ENCODE measurements around the gene GNAL. TPM values are rescaled to one million over a fixed set of nuclear protein-coding genes. Genes with fewer than 3 reads are reported as not detected.

The GNAL gene
- total and polyA plus RNA-seq, 4 donors = 0.15 to 0.92 (median 0.72) TPM

GRCh38 chr18:11909061-11909455 lies 220.0 kb downstream of the GNAL start:
- TF ChIP-seq, protein P1, sequence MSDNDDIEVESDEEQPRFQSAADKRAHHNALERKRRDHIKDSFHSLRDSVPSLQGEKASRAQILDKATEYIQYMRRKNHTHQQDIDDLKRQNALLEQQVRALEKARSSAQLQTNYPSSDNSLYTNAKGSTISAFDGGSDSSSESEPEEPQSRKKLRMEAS (IDR thresholded peaks at IDR 0.05) = no peak
- TF ChIP-seq FOXA1 (IDR thresholded peaks at IDR 0.05) (no peak), HNF4A (conservative IDR thresholded peaks at IDR 0.05) (no peak)
- TF ChIP-seq, protein P2, sequence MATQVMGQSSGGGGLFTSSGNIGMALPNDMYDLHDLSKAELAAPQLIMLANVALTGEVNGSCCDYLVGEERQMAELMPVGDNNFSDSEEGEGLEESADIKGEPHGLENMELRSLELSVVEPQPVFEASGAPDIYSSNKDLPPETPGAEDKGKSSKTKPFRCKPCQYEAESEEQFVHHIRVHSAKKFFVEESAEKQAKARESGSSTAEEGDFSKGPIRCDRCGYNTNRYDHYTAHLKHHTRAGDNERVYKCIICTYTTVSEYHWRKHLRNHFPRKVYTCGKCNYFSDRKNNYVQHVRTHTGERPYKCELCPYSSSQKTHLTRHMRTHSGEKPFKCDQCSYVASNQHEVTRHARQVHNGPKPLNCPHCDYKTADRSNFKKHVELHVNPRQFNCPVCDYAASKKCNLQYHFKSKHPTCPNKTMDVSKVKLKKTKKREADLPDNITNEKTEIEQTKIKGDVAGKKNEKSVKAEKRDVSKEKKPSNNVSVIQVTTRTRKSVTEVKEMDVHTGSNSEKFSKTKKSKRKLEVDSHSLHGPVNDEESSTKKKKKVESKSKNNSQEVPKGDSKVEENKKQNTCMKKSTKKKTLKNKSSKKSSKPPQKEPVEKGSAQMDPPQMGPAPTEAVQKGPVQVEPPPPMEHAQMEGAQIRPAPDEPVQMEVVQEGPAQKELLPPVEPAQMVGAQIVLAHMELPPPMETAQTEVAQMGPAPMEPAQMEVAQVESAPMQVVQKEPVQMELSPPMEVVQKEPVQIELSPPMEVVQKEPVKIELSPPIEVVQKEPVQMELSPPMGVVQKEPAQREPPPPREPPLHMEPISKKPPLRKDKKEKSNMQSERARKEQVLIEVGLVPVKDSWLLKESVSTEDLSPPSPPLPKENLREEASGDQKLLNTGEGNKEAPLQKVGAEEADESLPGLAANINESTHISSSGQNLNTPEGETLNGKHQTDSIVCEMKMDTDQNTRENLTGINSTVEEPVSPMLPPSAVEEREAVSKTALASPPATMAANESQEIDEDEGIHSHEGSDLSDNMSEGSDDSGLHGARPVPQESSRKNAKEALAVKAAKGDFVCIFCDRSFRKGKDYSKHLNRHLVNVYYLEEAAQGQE (IDR thresholded peaks at IDR 0.05) = no peak
- 12% methylated on average over 13 of the region's 13 CpGs for WGBS
- Histone ChIP-seq H3K27ac (ENCODE audit: low read depth in 1 of 2, low read length in 2 of 2) (peak overlapping the region; percentile 99 to 100), H3K9me3 (ENCODE audit: control insufficient read depth in 4 of 4, low read length in 3 of 4) (no peaks in the 10 kb centered on the region), H3K4me1 (ENCODE audit: control insufficient read depth in 4 of 4, insufficient read depth in 4 of 4, low read length in 3 of 4) (peaks cover 7 to 27% (median 18%) of the 10 kb centered on the region in 4 donors), H3K4me3 (ENCODE audit: low read depth in 1 of 3, low read length in 3 of 3) (peak overlapping the region; percentile 79 to 97 (median 80)), H3K9ac (ENCODE audit: low read depth in 1 of 2, low read length in 2 of 2) (peak overlapping the region; percentile 87 to 94), H3K36me3 (ENCODE audit: control insufficient read depth in 4 of 4, insufficient read depth in 3 of 4, low read depth in 1 of 4, low read length in 3 of 4) (peaks cover 0 to 2% (median under 1%) of the 10 kb centered on the region in 4 donors), H3K27me3 (ENCODE audit: control insufficient read depth in 4 of 4, insufficient read depth in 4 of 4, low read length in 3 of 4) (no peaks in the 10 kb centered on the region)
- no peak for DNase-seq (ENCODE audit: low spot score)

DNA sequence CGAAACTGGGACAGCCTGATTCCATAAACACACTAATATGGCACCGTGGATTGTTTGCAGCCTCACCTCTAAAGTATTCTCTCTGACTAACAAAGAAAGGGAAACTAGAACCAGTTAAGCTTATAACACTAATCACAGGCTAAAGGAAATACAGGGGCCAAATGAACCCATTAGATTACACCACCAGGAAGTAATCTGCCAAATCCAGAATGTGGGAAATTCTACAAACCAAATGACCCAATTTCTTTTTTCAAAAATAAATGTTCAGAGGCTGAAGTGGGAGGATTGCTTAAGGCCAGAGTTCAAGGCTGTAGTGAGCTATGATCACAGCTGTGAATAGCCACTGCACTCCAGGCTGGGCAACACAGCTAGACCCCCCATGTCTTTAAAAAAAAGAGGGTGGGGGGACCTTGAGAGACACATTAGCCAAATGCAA lies 220.5 kb downstream of the GNAL start:
- no peaks in the 10 kb centered on the region for H3K36me3 ChIP-seq (ENCODE audit: control insufficient read depth in 4 of 4, insufficient read depth in 3 of 4, low read depth in 1 of 4, low read length in 3 of 4)
- TF ChIP-seq FOXA2 (IDR thresholded peaks at IDR 0.05) (no peak), ATF3 (IDR thresholded peaks at IDR 0.05) (no peak), GABPA (IDR thresholded peaks at IDR 0.05 in 1 of 2, conservative IDR thresholded peaks at IDR 0.05 in 1 of 2) (no peak), RXRA (IDR thresholded peaks at IDR 0.05) (peak; percentile 59 to 70), SP1 (IDR thresholded peaks at IDR 0.05) (peak; percentile 76), YY1 (IDR thresholded peaks at IDR 0.05) (peak; percentile 75), HNF4A (conservative IDR thresholded peaks at IDR 0.05) (peak; percentile 72 to 73), TAF1 (conservative IDR thresholded peaks at IDR 0.05) (peak; percentile 79), HNF4G (IDR thresholded peaks at IDR 0.05) (peak; percentile 42), JUND (IDR thresholded peaks at IDR 0.05) (peak in 1 of 2 donors; percentile 48), FOXA1 (IDR thresholded peaks at IDR 0.05) (no peak), RAD21 (IDR thresholded peaks at IDR 0.05) (no peak), NR2F2 (IDR thresholded peaks at IDR 0.05) (peak; percentile 84), EGR1 (IDR thresholded peaks at IDR 0.05; ENCODE audit: low read depth in 2 of 2) (no peak), ZBTB33 (IDR thresholded peaks at IDR 0.05) (no peak)
- TF ChIP-seq, protein P2 (IDR thresholded peaks at IDR 0.05) = peak; percentile 45
- TF ChIP-seq, protein P1 (IDR thresholded peaks at IDR 0.05) = peak; percentile 69
- TF ChIP-seq, protein P3, sequence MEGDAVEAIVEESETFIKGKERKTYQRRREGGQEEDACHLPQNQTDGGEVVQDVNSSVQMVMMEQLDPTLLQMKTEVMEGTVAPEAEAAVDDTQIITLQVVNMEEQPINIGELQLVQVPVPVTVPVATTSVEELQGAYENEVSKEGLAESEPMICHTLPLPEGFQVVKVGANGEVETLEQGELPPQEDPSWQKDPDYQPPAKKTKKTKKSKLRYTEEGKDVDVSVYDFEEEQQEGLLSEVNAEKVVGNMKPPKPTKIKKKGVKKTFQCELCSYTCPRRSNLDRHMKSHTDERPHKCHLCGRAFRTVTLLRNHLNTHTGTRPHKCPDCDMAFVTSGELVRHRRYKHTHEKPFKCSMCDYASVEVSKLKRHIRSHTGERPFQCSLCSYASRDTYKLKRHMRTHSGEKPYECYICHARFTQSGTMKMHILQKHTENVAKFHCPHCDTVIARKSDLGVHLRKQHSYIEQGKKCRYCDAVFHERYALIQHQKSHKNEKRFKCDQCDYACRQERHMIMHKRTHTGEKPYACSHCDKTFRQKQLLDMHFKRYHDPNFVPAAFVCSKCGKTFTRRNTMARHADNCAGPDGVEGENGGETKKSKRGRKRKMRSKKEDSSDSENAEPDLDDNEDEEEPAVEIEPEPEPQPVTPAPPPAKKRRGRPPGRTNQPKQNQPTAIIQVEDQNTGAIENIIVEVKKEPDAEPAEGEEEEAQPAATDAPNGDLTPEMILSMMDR (IDR thresholded peaks at IDR 0.05; ENCODE audit: low read depth, low read length, missing input control) = no peak
- WGBS = 27% methylated on average over 2 of the region's 2 CpGs
- H3K9ac ChIP-seq (ENCODE audit: low read depth in 1 of 2, low read length in 2 of 2) = peak overlapping the region; percentile 87 to 94
- H3K27ac ChIP-seq (ENCODE audit: low read depth in 1 of 2, low read length in 2 of 2) = peak overlapping the region; percentile 99 to 100
- peak overlapping the region in 1 of 3 donors; percentile 97 for H3K4me3 ChIP-seq (ENCODE audit: low read depth in 1 of 3, low read length in 3 of 3)
- no peaks in the 10 kb centered on the region for H3K9me3 ChIP-seq (ENCODE audit: control insufficient read depth in 4 of 4, low read length in 3 of 4)
- DNase-seq (ENCODE audit: low spot score) = no peak
- H3K4me1 ChIP-seq (ENCODE audit: control insufficient read depth in 4 of 4, insufficient read depth in 4 of 4, low read length in 3 of 4) = peaks cover 7 to 27% (median 18%) of the 10 kb centered on the region in 4 donors
- H3K27me3 ChIP-seq (ENCODE audit: control insufficient read depth in 4 of 4, insufficient read depth in 4 of 4, low read length in 3 of 4) = no peaks in the 10 kb centered on the region

Measured in liver (tissue), 9 donors.